Common myeloid progenitor, CD34-positive (primary cell): Measurements from ENCODE around the gene CNTNAP5.

Experiments used
- CTCF ChIA-PET: fragments of 350-600 bp; sonication (Branson Sonifier 250); formaldehyde crosslinking; loops from one replicate; lab custom pipeline; 2021; ENCODE audit warnings: antibody characterized with exemption; lab: Charles Lee
- POLR2A ChIA-PET: fragments of 350-600 bp; sonication (Branson Sonifier 250); formaldehyde crosslinking; loops from one replicate; lab custom pipeline; 2021; ENCODE audit warnings: antibody characterized with exemption; lab: Charles Lee
- DNase-seq, 3 donors: peaks; one replicate each; pipeline versions ENCODE4 v3.0.0 to v3.0.0-alpha.2; 2013
- H3K27ac ChIP-seq, 2 experiments: 1 replicate in 1 of 2; 2 replicates in 1 of 2; pipeline ENCODE4 v1.7.0; 2013; ENCODE audit warnings: inconsistent platforms in 2 of 2, low read length in 2 of 2, mild to moderate bottlenecking in 2 of 2, low read depth in 1 of 2, moderate library complexity in 1 of 2; ENCODE audit not compliant: severe bottlenecking in 2 of 2, insufficient read depth in 1 of 2, poor library complexity in 1 of 2
- H3K27me3 ChIP-seq, 5 experiments: replicated peaks in 2 of 5; 1 replicate in 3 of 5; 2 replicates in 2 of 5; pipeline versions ENCODE4 v1.6.1 to v1.7.0; 2013; ENCODE audit warnings: low read length in 4 of 5, mild to moderate bottlenecking in 2 of 5, moderate library complexity in 2 of 5, inconsistent platforms in 1 of 5; ENCODE audit not compliant: insufficient read depth in 5 of 5, control insufficient read depth in 4 of 5
- H3K36me3 ChIP-seq, 4 experiments: 1 replicate in 2 of 4; 2 replicates in 2 of 4; pipeline versions ENCODE4 v1.6.1 to v1.7.0; 2013; ENCODE audit warnings: low read length in 3 of 4, control low read depth in 1 of 4, mild to moderate bottlenecking in 1 of 4; ENCODE audit not compliant: control insufficient read depth in 4 of 4, insufficient read depth in 4 of 4
- H3K4me1 ChIP-seq, 4 experiments: 1 replicate in 3 of 4; 2 replicates in 1 of 4; pipeline versions ENCODE4 v1.6.1 to v1.7.1; 2013; ENCODE audit warnings: low read length in 3 of 4, mild to moderate bottlenecking in 3 of 4, control low read depth in 1 of 4, inconsistent platforms in 1 of 4, moderate library complexity in 1 of 4; ENCODE audit not compliant: control insufficient read depth in 4 of 4, insufficient read depth in 4 of 4; ENCODE audit errors: control extremely low read depth in 1 of 4
- H3K4me3 ChIP-seq, 7 experiments: 1 replicate in 4 of 7; 2 replicates in 3 of 7; pipeline versions ENCODE4 v1.5.1 to v1.7.0; 2013; ENCODE audit warnings: mild to moderate bottlenecking in 7 of 7, low read length in 6 of 7, moderate library complexity in 6 of 7, inconsistent platforms in 2 of 7, low read depth in 2 of 7, control low read depth in 1 of 7; ENCODE audit not compliant: insufficient read depth in 4 of 7, control insufficient read depth in 1 of 7; ENCODE audit errors: extremely low read depth in 1 of 7
- H3K9me3 ChIP-seq, 5 experiments: 1 replicate in 4 of 5; 2 replicates in 1 of 5; pipeline versions ENCODE4 v1.6.1 to v1.7.1; 2013; ENCODE audit warnings: low read length in 4 of 5, mild to moderate bottlenecking in 2 of 5, inconsistent platforms in 1 of 5, low read depth in 1 of 5, moderate library complexity in 1 of 5; ENCODE audit not compliant: control insufficient read depth in 4 of 5, insufficient read depth in 2 of 5; ENCODE audit errors: control extremely low read depth in 1 of 5
- WGBS: methylation state at CpG from one replicate; pipeline ENCODE4 v1.1.5; 2013; ENCODE audit not compliant: insufficient coverage; 5-methylcytosine and 5-hydroxymethylcytosine counted together

The CNTNAP5 gene

DNA sequence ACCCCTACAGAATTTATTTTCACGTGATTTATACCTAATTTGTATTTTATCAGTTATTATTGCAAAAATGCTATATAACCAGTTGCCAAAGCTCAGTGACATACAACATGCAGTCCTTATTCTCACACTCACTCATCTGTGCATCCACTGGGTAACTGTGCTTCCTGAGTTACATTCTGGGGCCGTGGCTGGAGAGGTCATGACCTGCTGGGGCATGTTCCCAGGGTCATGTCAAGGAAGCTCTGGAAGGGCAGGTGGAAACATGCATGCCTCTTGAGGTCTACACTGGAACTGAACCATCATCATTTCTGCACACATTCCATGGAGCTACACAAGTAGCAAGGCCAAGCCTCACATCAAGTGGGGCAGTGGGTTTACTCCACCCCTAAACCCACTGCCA lies 715.5 kb downstream of the CNTNAP5 start:
- Histone ChIP-seq H3K4me1 (no peaks in the 10 kb centered on the region), H3K27ac (no peak overlapping the region), H3K27me3 (no peaks in the 10 kb centered on the region), H3K36me3 (no peaks in the 10 kb centered on the region), H3K9me3 (no peaks in the 10 kb centered on the region), H3K4me3 (no peak overlapping the region)
- ChIA-PET POLR2A (no interaction called here), CTCF (no interaction called here)
- no CpG with 5 or more reads among the region's 2 CpGs for WGBS
- DNase-seq = no peak

DNA sequence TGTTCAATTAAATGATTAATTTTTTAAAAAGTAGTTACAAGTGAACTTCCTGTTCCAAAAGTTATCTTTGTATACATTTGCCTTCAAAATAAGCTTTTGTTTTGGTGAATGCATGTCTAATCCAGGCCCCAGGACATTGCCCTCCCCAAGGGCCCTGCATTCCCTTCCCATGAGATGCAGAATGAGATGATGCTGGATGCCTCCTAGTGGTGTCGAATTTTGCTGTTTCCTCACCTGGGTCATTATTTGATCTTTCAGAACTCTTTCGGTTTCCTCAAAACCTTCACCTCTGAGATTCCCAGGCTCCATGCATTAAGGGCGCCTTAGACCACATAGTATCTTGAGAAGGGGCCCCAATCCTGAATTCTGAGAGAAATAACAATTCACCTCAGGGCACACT lies 728.8 kb downstream of the CNTNAP5 start:
- ChIA-PET POLR2A (no interaction called here), CTCF (no interaction called here)
- Histone ChIP-seq H3K27me3 (no peaks in the 10 kb centered on the region), H3K9me3 (no peaks in the 10 kb centered on the region), H3K4me1 (no peaks in the 10 kb centered on the region), H3K36me3 (no peaks in the 10 kb centered on the region), H3K27ac (no peak overlapping the region), H3K4me3 (no peak overlapping the region)
- WGBS = 93% methylated on average over 3 of the region's 3 CpGs
- DNase-seq = no peak

DNA sequence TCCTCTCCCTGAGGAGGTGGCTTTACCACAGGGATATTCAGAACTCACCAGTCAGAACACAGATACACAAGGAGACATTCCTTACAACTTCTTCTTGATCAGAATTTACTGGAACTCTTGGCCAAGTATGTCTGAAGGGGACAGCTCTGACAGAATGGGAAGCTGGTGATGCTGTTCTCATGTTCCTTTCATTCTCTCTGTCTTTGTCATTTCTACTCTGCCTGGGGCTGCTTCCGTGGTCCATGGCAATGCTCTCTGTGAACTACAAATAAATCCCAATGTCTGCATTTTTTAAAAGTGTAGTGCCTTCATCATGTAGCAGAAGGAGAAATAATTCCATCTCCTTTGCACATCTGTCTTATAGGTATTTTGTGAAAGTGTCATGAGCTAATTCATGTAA lies 730.3 kb downstream of the CNTNAP5 start:
- Histone ChIP-seq H3K27me3 (no peaks in the 10 kb centered on the region), H3K4me1 (no peaks in the 10 kb centered on the region), H3K27ac (no peak overlapping the region), H3K9me3 (no peaks in the 10 kb centered on the region), H3K36me3 (no peaks in the 10 kb centered on the region), H3K4me3 (no peak overlapping the region)
- DNase-seq = no peak
- CTCF ChIA-PET = no interaction called here
- POLR2A ChIA-PET = no interaction called here
- 100% methylated on average over 1 of the region's 1 CpG for WGBS

DNA sequence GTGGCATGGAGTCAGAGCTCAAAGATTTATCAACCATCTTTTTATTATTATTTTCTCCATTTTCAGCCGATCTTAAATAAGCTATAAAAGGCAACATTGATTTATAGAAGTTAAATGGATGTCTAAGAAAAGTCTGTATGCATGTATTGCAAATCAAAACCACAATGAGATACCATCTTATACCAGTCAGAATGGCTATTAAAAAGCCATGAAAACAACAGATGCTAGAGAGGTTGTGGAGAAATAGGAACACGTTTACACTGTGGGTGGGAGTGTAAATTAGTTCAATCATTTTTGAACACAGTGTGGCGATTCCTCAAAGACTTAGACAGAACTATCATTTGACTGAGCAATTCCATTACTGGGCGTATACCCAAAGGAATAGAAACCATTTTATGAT lies 731.0 kb downstream of the CNTNAP5 start:
- no peaks in the 10 kb centered on the region for H3K9me3 ChIP-seq
- H3K4me1 ChIP-seq = no peaks in the 10 kb centered on the region
- no peak for DNase-seq
- no peaks in the 10 kb centered on the region for H3K36me3 ChIP-seq
- H3K27me3 ChIP-seq = peaks cover 0 to 2% (median 0%) of the 10 kb centered on the region in 5 experiments
- CTCF ChIA-PET = no interaction called here
- POLR2A ChIA-PET = no interaction called here
- H3K4me3 ChIP-seq = no peak overlapping the region
- WGBS = 100% methylated on average over 1 of the region's 4 CpGs
- H3K27ac ChIP-seq = no peak overlapping the region

DNA sequence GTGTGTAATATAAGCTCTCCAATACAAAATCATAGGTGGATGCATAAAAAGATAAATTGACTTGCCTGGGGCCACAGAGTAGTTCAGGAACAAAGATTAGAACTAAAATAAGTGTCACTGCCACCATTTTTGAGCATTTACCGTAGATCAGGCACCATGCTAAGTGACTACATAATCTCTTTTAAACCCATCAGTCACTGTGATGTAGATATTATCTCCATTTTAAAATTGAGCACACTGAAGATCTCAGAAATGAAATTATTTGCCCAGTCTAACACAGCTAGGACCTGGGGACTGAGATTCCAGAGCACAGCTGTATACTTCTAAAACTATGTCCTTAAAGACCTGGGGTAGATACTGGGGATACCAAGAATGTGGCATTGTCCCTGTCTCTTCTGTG lies 737.3 kb downstream of the CNTNAP5 start:
- ChIA-PET POLR2A (no interaction called here), CTCF (no interaction called here)
- no peak overlapping the region for H3K27ac ChIP-seq
- DNase-seq = no peak
- no peaks in the 10 kb centered on the region for H3K9me3 ChIP-seq
- H3K4me1 ChIP-seq = no peaks in the 10 kb centered on the region
- H3K27me3 ChIP-seq = peaks cover 0 to 2% (median 0%) of the 10 kb centered on the region in 5 experiments
- H3K4me3 ChIP-seq = no peak overlapping the region
- 80% methylated on average over 1 of the region's 1 CpG for WGBS
- H3K36me3 ChIP-seq = no peaks in the 10 kb centered on the region

DNA sequence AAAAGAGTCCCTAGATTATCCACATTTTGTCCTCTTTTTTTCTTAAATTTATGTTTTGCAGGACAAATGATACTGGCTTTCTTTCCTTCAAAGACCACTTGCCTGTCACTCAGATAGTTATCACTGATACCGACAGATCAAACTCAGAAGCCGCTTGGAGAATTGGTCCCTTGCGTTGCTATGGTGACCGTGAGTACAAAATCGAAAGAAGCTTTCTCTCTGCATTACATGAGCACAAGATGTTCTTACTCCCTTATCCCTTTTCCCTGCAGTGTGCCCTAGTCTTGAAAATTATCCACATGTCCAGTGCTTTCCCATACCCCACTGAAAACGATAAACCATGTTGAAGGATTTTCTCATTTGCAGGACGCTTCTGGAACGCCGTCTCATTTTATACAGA lies 738.5 kb downstream of the CNTNAP5 start:
- H3K27ac ChIP-seq = no peak overlapping the region
- no peak for DNase-seq
- H3K27me3 ChIP-seq = peaks cover 0 to 2% (median 0%) of the 10 kb centered on the region in 5 experiments
- ChIA-PET CTCF (no interaction called here), POLR2A (no interaction called here)
- no peaks in the 10 kb centered on the region for H3K36me3 ChIP-seq
- no peaks in the 10 kb centered on the region for H3K9me3 ChIP-seq
- H3K4me3 ChIP-seq = no peak overlapping the region
- 94% methylated on average over 9 of the region's 9 CpGs for WGBS
- H3K4me1 ChIP-seq = no peaks in the 10 kb centered on the region

DNA sequence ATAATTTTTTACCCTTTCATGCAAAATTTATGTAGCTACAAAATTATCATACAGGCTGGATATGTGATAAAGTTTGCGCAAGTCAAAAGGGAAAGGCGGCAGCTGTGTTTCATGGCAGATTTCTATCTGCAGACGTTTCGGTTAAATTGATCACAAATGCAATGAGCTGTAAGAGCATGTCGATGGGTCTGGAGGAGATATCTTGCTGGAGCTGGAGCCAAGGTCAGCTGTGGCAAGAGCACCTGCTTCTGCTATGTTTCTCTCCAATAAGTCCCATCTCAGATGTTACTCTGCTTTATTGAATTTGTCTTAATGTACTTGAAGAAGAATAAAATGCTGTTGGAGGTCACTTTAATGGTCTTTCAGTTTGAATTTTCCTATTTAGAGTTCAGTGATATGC lies 749.7 kb downstream of the CNTNAP5 start:
- 100% methylated on average over 1 of the region's 5 CpGs for WGBS
- no peaks in the 10 kb centered on the region for H3K9me3 ChIP-seq
- POLR2A ChIA-PET = no interaction called here
- DNase-seq = no peak
- H3K4me3 ChIP-seq = no peak overlapping the region
- H3K27ac ChIP-seq = no peak overlapping the region
- H3K36me3 ChIP-seq = no peaks in the 10 kb centered on the region
- H3K27me3 ChIP-seq = no peaks in the 10 kb centered on the region
- CTCF ChIA-PET = no interaction called here
- H3K4me1 ChIP-seq = no peaks in the 10 kb centered on the region
